Loucy (cell line): ENCODE data around the gene DIO3.

ENCODE experiments used
- H2AFZ ChIP-seq: fragments of 200-600 bp; sonication (generic); 2 replicates; pipeline ENCODE4 v1.6.0; 2016; ENCODE audit warnings: antibody characterized with exemption, mild to moderate bottlenecking, low read length, moderate library complexity
- H3F3A ChIP-seq: fragments of 200-600 bp; 2 replicates; pipeline ENCODE4 v1.6.0; 2016; ENCODE audit warnings: antibody characterized with exemption, low read depth, mild to moderate bottlenecking
- H3K27me3 ChIP-seq: fragments of 200-600 bp; sonication (generic); 2 replicates; pipeline ENCODE4 v1.6.1; 2014; ENCODE audit warnings: low read length, mild to moderate bottlenecking; ENCODE audit not compliant: insufficient read depth, poor library complexity, severe bottlenecking
- H3K36me3 ChIP-seq: fragments of 200-600 bp; sonication (generic); 2 replicates; pipeline ENCODE4 v1.6.1; 2016; ENCODE audit warnings: low read length; ENCODE audit not compliant: insufficient read depth
- H3K4me1 ChIP-seq: fragments of 200-600 bp; sonication (generic); 2 replicates; pipeline ENCODE4 v1.5.1; 2014; ENCODE audit warnings: low read length, mild to moderate bottlenecking; ENCODE audit not compliant: insufficient read depth, poor library complexity, severe bottlenecking
- H3K4me2 ChIP-seq: fragments of 200-600 bp; sonication (generic); 2 replicates; pipeline ENCODE4 v1.6.0; 2014; ENCODE audit warnings: antibody characterized with exemption, low read length, low read depth, mild to moderate bottlenecking; ENCODE audit not compliant: poor library complexity, severe bottlenecking
- H3K4me3 ChIP-seq: fragments of 200-600 bp; sonication (generic); 2 replicates; pipeline ENCODE4 v1.5.1; 2014; ENCODE audit warnings: low read length, mild to moderate bottlenecking, mixed read lengths; ENCODE audit not compliant: poor library complexity, severe bottlenecking
- H3K79me2 ChIP-seq: fragments of 200-600 bp; sonication (generic); 2 replicates; pipeline ENCODE4 v1.6.1; 2014; ENCODE audit warnings: low read length; ENCODE audit not compliant: insufficient read depth
- H3K9ac ChIP-seq: fragments of 200-600 bp; sonication (generic); 2 replicates; pipeline ENCODE4 v1.6.0; 2014; ENCODE audit warnings: mild to moderate bottlenecking, low read depth, low read length, moderate library complexity; ENCODE audit not compliant: poor library complexity, severe bottlenecking
- H3K9me2 ChIP-seq: fragments of 200-600 bp; sonication (generic); replicated peaks from 2 replicates; pipeline ENCODE4 v1.6.1; 2016; ENCODE audit warnings: low read depth, low read length, mixed read lengths
- H3K9me3 ChIP-seq: fragments of 200-600 bp; sonication (generic); 2 replicates; pipeline ENCODE4 v1.6.1; 2014; ENCODE audit warnings: mild to moderate bottlenecking, antibody characterized with exemption, low read length, low read depth; ENCODE audit not compliant: insufficient read depth
- H4K20me1 ChIP-seq: fragments of 200-600 bp; sonication (generic); 2 replicates; pipeline ENCODE4 v1.6.0; 2014; ENCODE audit warnings: antibody characterized with exemption, low read length, mild to moderate bottlenecking; ENCODE audit not compliant: insufficient read depth, poor library complexity, severe bottlenecking
- CTCF ChIP-seq: fragments of 200-600 bp; sonication (generic); conservative IDR thresholded peaks from 2 replicates; pipeline ENCODE4 v1.5.1; 2014; ENCODE audit warnings: mild to moderate bottlenecking, antibody characterized with exemption, low read length
- EZH2phosphoT487 ChIP-seq: fragments of 200-600 bp; IDR thresholded peaks from 2 replicates; pipeline ENCODE4 v1.6.1; 2018; ENCODE audit warnings: antibody characterized with exemption, mild to moderate bottlenecking, moderate library complexity, borderline replicate concordance

DIO3 gene

GRCh38 chr14:101604228-101604934 lies 43.1 kb downstream of the DIO3 start:
- Histone ChIP-seq H3K79me2 (no peaks in the 10 kb centered on the region), H3K4me2 (no peak overlapping the region), H2AFZ (no peak overlapping the region), H3K36me3 (no peaks in the 10 kb centered on the region), H3K27me3 (peaks cover 9% of the 10 kb centered on the region), H4K20me1 (no peaks in the 10 kb centered on the region), H3K9ac (no peak overlapping the region), H3K9me3 (no peaks in the 10 kb centered on the region), H3K9me2 (no peaks in the 10 kb centered on the region), H3K4me3 (no peak overlapping the region), H3F3A (no peaks in the 10 kb centered on the region), H3K4me1 (no peaks in the 10 kb centered on the region)
- no peak for TF ChIP-seq CTCF
- no peak for TF ChIP-seq EZH2phosphoT487

GRCh38 chr14:101604935-101605780 lies 43.9 kb downstream of the DIO3 start:
- Histone ChIP-seq H3K79me2 (no peaks in the 10 kb centered on the region), H3K36me3 (no peaks in the 10 kb centered on the region), H2AFZ (no peak overlapping the region), H3K9me3 (no peaks in the 10 kb centered on the region), H3K9ac (no peak overlapping the region), H4K20me1 (no peaks in the 10 kb centered on the region), H3F3A (no peaks in the 10 kb centered on the region), H3K4me3 (no peak overlapping the region), H3K4me2 (no peak overlapping the region), H3K9me2 (no peaks in the 10 kb centered on the region), H3K27me3 (peaks cover 9% of the 10 kb centered on the region), H3K4me1 (no peaks in the 10 kb centered on the region)
- TF ChIP-seq EZH2phosphoT487 = no peak
- TF ChIP-seq CTCF = no peak

- TF ChIP-seq EZH2phosphoT487 (no peak), CTCF (no peak)
- Histone ChIP-seq H3K9ac (no peak overlapping the region), H3K4me1 (no peaks in the 10 kb centered on the region), H3K79me2 (no peaks in the 10 kb centered on the region), H3K9me2 (no peaks in the 10 kb centered on the region), H3K4me2 (no peak overlapping the region), H3F3A (no peaks in the 10 kb centered on the region), H4K20me1 (no peaks in the 10 kb centered on the region), H3K4me3 (no peak overlapping the region), H3K9me3 (no peaks in the 10 kb centered on the region), H2AFZ (no peak overlapping the region), H3K27me3 (peaks cover 9% of the 10 kb centered on the region), H3K36me3 (no peaks in the 10 kb centered on the region)
Observed at GRCh38 chr14:101605836-101606235, 44.5 kb downstream of the DIO3 start.
